Osteocyte (in vitro differentiated cells): ENCODE measurements around the gene EPHA5. TPM values are rescaled to one million over a fixed set of nuclear protein-coding genes. Genes with fewer than 3 reads are reported as not detected.

ENCODE experiments used
- DNase-seq: peaks from one replicate; pipeline ENCODE4 v3.0.0; 2021; ENCODE audit warnings: mixed read lengths; ENCODE audit not compliant: unreplicated experiment; ENCODE audit errors: extremely low spot score
- H3K27ac Mint-ChIP-seq: one replicate; pipeline ENCODE4 v1.8.0; 2021; ENCODE audit warnings: mild to moderate bottlenecking, mixed read lengths; ENCODE audit not compliant: unreplicated experiment
- H3K27me3 Mint-ChIP-seq: one replicate; pipeline ENCODE4 v1.8.0; 2021; ENCODE audit warnings: mixed read lengths; ENCODE audit not compliant: unreplicated experiment
- H3K36me3 Mint-ChIP-seq: one replicate; pipeline ENCODE4 v1.8.0; 2021; ENCODE audit warnings: mixed read lengths; ENCODE audit not compliant: unreplicated experiment
- H3K4me1 Mint-ChIP-seq: one replicate; pipeline ENCODE4 v1.8.0; 2021; ENCODE audit warnings: mixed read lengths; ENCODE audit not compliant: unreplicated experiment
- H3K4me3 Mint-ChIP-seq: one replicate; pipeline ENCODE4 v1.8.0; 2021; ENCODE audit warnings: mild to moderate bottlenecking, moderate library complexity, mixed read lengths; ENCODE audit not compliant: unreplicated experiment
- H3K9me3 Mint-ChIP-seq: one replicate; pipeline ENCODE4 v1.8.0; 2021; ENCODE audit warnings: mixed read lengths; ENCODE audit not compliant: unreplicated experiment
- CTCF ChIP-seq: fragments of 200-600 bp; sonication (generic); IDR thresholded peaks from 2 replicates; pipeline ENCODE4 v1.5.0; 2021; ENCODE audit warnings: antibody characterized with exemption, mild to moderate bottlenecking, moderate library complexity
- total RNA-seq: library from RNA; stranded (reverse); gene quantifications from 2 replicates; pipeline ENCODE4 v1.2.1, GENCODE V29; 2021

EPHA5 gene
- total RNA-seq, 1 donor from 2014 or later: 137 TPM

GRCh38 chr4:65437102-65437501 is 233.2 kb downstream of the EPHA5 start:
- Mint-ChIP-seq H3K27ac (no peak overlapping the region), H3K36me3 (peaks cover 18% of the 10 kb centered on the region), H3K4me1 (peaks cover 21% of the 10 kb centered on the region), H3K27me3 (no peaks in the 10 kb centered on the region), H3K9me3 (no peaks in the 10 kb centered on the region), H3K4me3 (no peak overlapping the region)
- TF ChIP-seq CTCF: no peak
- DNase-seq: no peak

GRCh38 chr4:65422109-65422508 is 248.2 kb downstream of the EPHA5 start:
- no peak overlapping the region for H3K27ac Mint-ChIP-seq
- no peak for TF ChIP-seq CTCF
- no peaks in the 10 kb centered on the region for H3K27me3 Mint-ChIP-seq
- H3K9me3 Mint-ChIP-seq: no peaks in the 10 kb centered on the region
- H3K4me3 Mint-ChIP-seq: no peak overlapping the region
- peaks cover under 1% of the 10 kb centered on the region for H3K4me1 Mint-ChIP-seq
- H3K36me3 Mint-ChIP-seq: peaks cover 35% of the 10 kb centered on the region
- no peak for DNase-seq

- Mint-ChIP-seq H3K4me1 (peaks cover 9% of the 10 kb centered on the region), H3K36me3 (peaks cover 25% of the 10 kb centered on the region), H3K27me3 (no peaks in the 10 kb centered on the region), H3K4me3 (no peak overlapping the region), H3K27ac (no peak overlapping the region), H3K9me3 (no peaks in the 10 kb centered on the region)
- no peak for DNase-seq
- no peak for TF ChIP-seq CTCF
These were observed 250.3 kb downstream of the EPHA5 start for GRCh38 chr4:65420036-65420435.

GRCh38 chr4:65416891-65417290 is 253.4 kb downstream of the EPHA5 start:
- DNase-seq: no peak
- Mint-ChIP-seq H3K27me3 (no peaks in the 10 kb centered on the region), H3K4me1 (peaks cover 13% of the 10 kb centered on the region), H3K9me3 (no peaks in the 10 kb centered on the region), H3K36me3 (peaks cover 29% of the 10 kb centered on the region), H3K27ac (peak overlapping the region; percentile 63), H3K4me3 (no peak overlapping the region)
- TF ChIP-seq CTCF: no peak

GRCh38 chr4:65407483-65407882 is 262.8 kb downstream of the EPHA5 start:
- Mint-ChIP-seq H3K4me1 (no peaks in the 10 kb centered on the region), H3K9me3 (no peaks in the 10 kb centered on the region), H3K27ac (no peak overlapping the region), H3K4me3 (no peak overlapping the region), H3K36me3 (peaks cover 29% of the 10 kb centered on the region), H3K27me3 (no peaks in the 10 kb centered on the region)
- DNase-seq: no peak
- no peak for TF ChIP-seq CTCF
